ENCODE data around the gene CCDC27. TPM values are rescaled to one million over a fixed set of nuclear protein-coding genes. Genes with fewer than 3 reads are reported as not detected.
"Not testable (repeated sequence)": the region's sequence is repeated elsewhere in the genome, so short reads cannot be mapped to it uniquely, and the experiment has no call there.

The CCDC27 gene
- total RNA-seq, 1 donor from 2014 or later: not detected

- Histone ChIP-seq H3K4me3 (peak overlapping the region; percentile 99), H3K27ac (no peak overlapping the region), H3F3A (ENCODE audit: low read depth) (peaks cover 16% of the 10 kb centered on the region), H3K9ac (peak overlapping the region; percentile 85), H2AFZ (replicated peaks) (no peak overlapping the region), H4K20me1 (ENCODE audit: low read depth) (peaks cover 32% of the 10 kb centered on the region), H3K27me3 (no peaks in the 10 kb centered on the region), H3K4me1 (peaks cover 12% of the 10 kb centered on the region), H3K36me3 (no peaks in the 10 kb centered on the region), H3K4me2 (peak overlapping the region; percentile 100), H3K9me3 (ENCODE audit: low read depth) (no peaks in the 10 kb centered on the region), H3K79me2 (ENCODE audit: low read depth) (peaks cover 49% of the 10 kb centered on the region)
- Mint-ChIP-seq H3K4me3 (peak overlapping the region; percentile 92), H3K27me3 (ENCODE audit: insufficient read depth, low read depth) (no peaks in the 10 kb centered on the region), H3K36me3 (peaks cover 2% of the 10 kb centered on the region), H3K4me1 (peaks cover 27% of the 10 kb centered on the region), H3K27ac (no peak overlapping the region), H3K9me3 (peaks cover 5% of the 10 kb centered on the region)
- DNase-seq (ENCODE audit: low spot score): no peak
- TF ChIP-seq EZH2 (IDR thresholded peaks at IDR 0.05): no peak
- no peak for TF ChIP-seq CTCF (IDR thresholded peaks at IDR 0.05)
- no peak for TF ChIP-seq EZH2phosphoT487 (IDR thresholded peaks at IDR 0.05)
Observed at GRCh38 chr1:3795453-3796214, 43.4 kb downstream of the CCDC27 start.

- Histone ChIP-seq H3K27me3 (no peaks in the 10 kb centered on the region), H2AFZ (replicated peaks) (peak within 1 kb of the TSS; percentile 91), H3K79me2 (ENCODE audit: low read depth) (peaks cover 45% of the 10 kb centered on the region), H3F3A (ENCODE audit: low read depth) (peaks cover 16% of the 10 kb centered on the region), H3K4me1 (peaks cover 12% of the 10 kb centered on the region), H3K4me3 (peak within 1 kb of the TSS; percentile 99), H3K36me3 (no peaks in the 10 kb centered on the region), H4K20me1 (ENCODE audit: low read depth) (peaks cover 32% of the 10 kb centered on the region), H3K9ac (peak within 1 kb of the TSS; percentile 85), H3K9me3 (ENCODE audit: low read depth) (no peaks in the 10 kb centered on the region), H3K4me2 (peak within 1 kb of the TSS; percentile 100), H3K27ac (no peak within 1 kb of the TSS)
- Mint-ChIP-seq H3K27me3 (ENCODE audit: insufficient read depth, low read depth) (peaks cover 4% of the 10 kb centered on the region), H3K27ac (peak within 1 kb of the TSS; percentile 95), H3K9me3 (peaks cover 13% of the 10 kb centered on the region), H3K4me3 (peak within 1 kb of the TSS; percentile 96), H3K4me1 (peaks cover 27% of the 10 kb centered on the region), H3K36me3 (peaks cover 2% of the 10 kb centered on the region)
- DNase-seq (ENCODE audit: low spot score): peak; percentile 94
- no peak for TF ChIP-seq EZH2phosphoT487 (IDR thresholded peaks at IDR 0.05)
- no peak for TF ChIP-seq EZH2 (IDR thresholded peaks at IDR 0.05)
- TF ChIP-seq CTCF (IDR thresholded peaks at IDR 0.05): no peak
Observed at GRCh38 chr1:3796215-3797061, 44.2 kb downstream of the CCDC27 start, which contains the start of gene LRRC47. TSS of gene LRRC47 (minus strand) at chr1:3796498. CDS start at chr1:3796476, 22 bp downstream.

- Mint-ChIP-seq H3K36me3 (no peaks in the 10 kb centered on the region), H3K9me3 (peaks cover 18% of the 10 kb centered on the region), H3K4me3 (peak overlapping the region; percentile 64), H3K27me3 (ENCODE audit: insufficient read depth, low read depth) (peaks cover 8% of the 10 kb centered on the region), H3K4me1 (peaks cover 21% of the 10 kb centered on the region), H3K27ac (no peak overlapping the region)
- H3K9me3 ChIP-seq (ENCODE audit: low read depth): no peaks in the 10 kb centered on the region
- no peak overlapping the region for H2AFZ ChIP-seq (replicated peaks)
- TF ChIP-seq CTCF (IDR thresholded peaks at IDR 0.05): no peak
- no peak for TF ChIP-seq EZH2 (IDR thresholded peaks at IDR 0.05)
- TF ChIP-seq EZH2phosphoT487 (IDR thresholded peaks at IDR 0.05): no peak
- no peak for DNase-seq (ENCODE audit: low spot score)
- H3K4me1 ChIP-seq: peaks cover 3% of the 10 kb centered on the region
- no peak overlapping the region for H3K4me2 ChIP-seq
- peaks cover 8% of the 10 kb centered on the region for H3K79me2 ChIP-seq (ENCODE audit: low read depth)
- peaks cover 4% of the 10 kb centered on the region for H3K27me3 ChIP-seq
- H3K4me3 ChIP-seq: no peak overlapping the region
- no peak overlapping the region for H3K9ac ChIP-seq
- H3K27ac ChIP-seq: no peak overlapping the region
- no peaks in the 10 kb centered on the region for H3K36me3 ChIP-seq
- H4K20me1 ChIP-seq (ENCODE audit: low read depth): peaks cover 8% of the 10 kb centered on the region
- H3F3A ChIP-seq (ENCODE audit: low read depth): no peaks in the 10 kb centered on the region
Observed at GRCh38 chr1:3799976-3800685, 47.9 kb downstream of the CCDC27 start.

- not testable (repeated sequence) for H3K36me3 Mint-ChIP-seq; H3K9me3 ChIP-seq (ENCODE audit: low read depth); H3K79me2 ChIP-seq (ENCODE audit: low read depth); H3K9ac ChIP-seq; H3F3A ChIP-seq (ENCODE audit: low read depth); DNase-seq (ENCODE audit: low spot score); H3K4me3 ChIP-seq; H3K36me3 ChIP-seq; H2AFZ ChIP-seq (replicated peaks); H4K20me1 ChIP-seq (ENCODE audit: low read depth); H3K4me1 ChIP-seq; H3K4me3 Mint-ChIP-seq; H3K27me3 ChIP-seq; H3K27ac Mint-ChIP-seq; H3K4me2 ChIP-seq; H3K27ac ChIP-seq
- Mint-ChIP-seq H3K27me3 (ENCODE audit: insufficient read depth, low read depth) (peaks cover 11% of the 10 kb centered on the region), H3K4me1 (peaks cover 20% of the 10 kb centered on the region), H3K9me3 (peaks cover 25% of the 10 kb centered on the region)
Observed at GRCh38 chr1:3800795-3801194, 48.5 kb downstream of the CCDC27 start.

Data from neural progenitor cell (in vitro differentiated cells).